ENCODE data around the gene SLC22A23.

GRCh38 chr6:3328145-3328544, 128.7 kb downstream of the SLC22A23 start:
- TF ChIP-seq EZH2phosphoT487 (IDR thresholded peaks at IDR 0.05; ENCODE audit: insufficient read depth, low read depth), result no peak
- TF ChIP-seq EZH2 (IDR thresholded peaks at IDR 0.05; ENCODE audit: insufficient read depth, poor library complexity, severe bottlenecking), result no peak
